T-helper 17 cell (primary cell): Measurements from ENCODE around the gene ATF5. TPM values are rescaled to one million over a fixed set of nuclear protein-coding genes. Genes with fewer than 3 reads are reported as not detected.

Source experiments
- ATAC-seq: fragments of 150-1000 bp; cut with Tn5 transposase; 2 replicates; pipeline ENCODE4 v1.10.0; 2021; ENCODE audit warnings: mild to moderate bottlenecking, moderate library complexity
- DNase-seq, 3 donors: peaks; one replicate each; pipeline versions ENCODE4 v3.0.0 to v3.0.0-alpha.2; 2020 to 2021
- H3K9me3 ChIP-seq: one replicate; pipeline ENCODE4 v1.7.0; 2013; ENCODE audit warnings: low read length, mild to moderate bottlenecking; ENCODE audit not compliant: control insufficient read depth, poor library complexity, severe bottlenecking
- H3K27ac Mint-ChIP-seq: one replicate; pipeline ENCODE4 v1.8.0; 2022; ENCODE audit warnings: mild to moderate bottlenecking, moderate library complexity, mixed read lengths
- H3K27me3 Mint-ChIP-seq: one replicate; pipeline ENCODE4 v1.8.0; 2022; ENCODE audit warnings: mixed read lengths
- H3K36me3 Mint-ChIP-seq: one replicate; pipeline ENCODE4 v1.8.0; 2022; ENCODE audit warnings: low read depth, mixed read lengths
- H3K4me1 Mint-ChIP-seq: one replicate; pipeline ENCODE4 v1.8.0; 2022; ENCODE audit warnings: mild to moderate bottlenecking, mixed read lengths
- H3K4me3 Mint-ChIP-seq: one replicate; pipeline ENCODE4 v1.8.0; 2022; ENCODE audit warnings: mild to moderate bottlenecking, moderate library complexity, mixed read lengths
- total RNA-seq, 4 donors: library from RNA in 2 of 4; stranded (reverse) in 2 of 4; gene quantifications; one replicate each; pipeline ENCODE4 v1.2.3 and lab custom pipeline; 2022 to 2026

Gene ATF5, protein sequence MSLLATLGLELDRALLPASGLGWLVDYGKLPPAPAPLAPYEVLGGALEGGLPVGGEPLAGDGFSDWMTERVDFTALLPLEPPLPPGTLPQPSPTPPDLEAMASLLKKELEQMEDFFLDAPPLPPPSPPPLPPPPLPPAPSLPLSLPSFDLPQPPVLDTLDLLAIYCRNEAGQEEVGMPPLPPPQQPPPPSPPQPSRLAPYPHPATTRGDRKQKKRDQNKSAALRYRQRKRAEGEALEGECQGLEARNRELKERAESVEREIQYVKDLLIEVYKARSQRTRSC
- total RNA-seq (10 to 100 TPM; 31.8 to 36.0 TPM), total RNA-seq (lab: John Stamatoyannopoulos, UW) (7.0 to 43.4 reads per million in 2 donors)

DNA sequence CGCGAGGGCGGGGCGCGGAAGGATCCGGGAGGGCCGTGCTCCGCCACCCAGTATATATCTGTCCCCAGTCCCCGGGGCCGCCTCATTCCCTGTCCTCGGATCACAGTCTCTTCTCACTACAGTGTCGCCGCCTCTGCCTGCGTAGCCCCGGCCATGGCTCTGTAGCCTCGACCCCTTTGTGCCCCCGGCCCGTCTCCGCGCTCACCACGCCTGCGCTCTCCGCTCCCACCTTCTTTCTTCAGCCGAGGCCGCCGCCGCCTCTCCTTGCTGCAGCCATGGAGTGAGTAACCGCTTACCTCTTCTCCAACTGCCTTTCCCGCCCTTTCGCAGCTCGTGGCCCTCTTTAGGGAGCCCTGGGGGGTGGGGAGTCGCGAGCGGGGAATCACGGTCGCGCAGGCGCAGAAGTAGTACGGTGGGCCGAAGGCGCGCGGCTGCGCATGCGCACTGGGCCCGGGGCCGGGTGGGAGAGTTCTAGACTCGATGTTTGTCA lies at the start of gene ATF5, which contains the start of gene NUP62:
ATF5 (plus strand) TSS at position 85 of the 490 bp plus-strand sequence. CDS start 1,646 bp downstream, outside the sequence.
NUP62 (minus strand) TSS at position 384 of the 490 bp plus-strand sequence. CDS start 19,697 bp downstream, outside the sequence.
- DNase-seq (peak; percentile 89 to 96 (median 93)), ATAC-seq (peak; percentile 59)
- no peaks in the 10 kb centered on the region for H3K9me3 ChIP-seq
- Mint-ChIP-seq H3K4me3 (peak within 1 kb of the TSS; percentile 100), H3K36me3 (peaks cover 7% of the 10 kb centered on the region), H3K4me1 (peaks cover 64% of the 10 kb centered on the region), H3K27me3 (no peaks in the 10 kb centered on the region), H3K27ac (peak within 1 kb of the TSS; percentile 99)

DNA sequence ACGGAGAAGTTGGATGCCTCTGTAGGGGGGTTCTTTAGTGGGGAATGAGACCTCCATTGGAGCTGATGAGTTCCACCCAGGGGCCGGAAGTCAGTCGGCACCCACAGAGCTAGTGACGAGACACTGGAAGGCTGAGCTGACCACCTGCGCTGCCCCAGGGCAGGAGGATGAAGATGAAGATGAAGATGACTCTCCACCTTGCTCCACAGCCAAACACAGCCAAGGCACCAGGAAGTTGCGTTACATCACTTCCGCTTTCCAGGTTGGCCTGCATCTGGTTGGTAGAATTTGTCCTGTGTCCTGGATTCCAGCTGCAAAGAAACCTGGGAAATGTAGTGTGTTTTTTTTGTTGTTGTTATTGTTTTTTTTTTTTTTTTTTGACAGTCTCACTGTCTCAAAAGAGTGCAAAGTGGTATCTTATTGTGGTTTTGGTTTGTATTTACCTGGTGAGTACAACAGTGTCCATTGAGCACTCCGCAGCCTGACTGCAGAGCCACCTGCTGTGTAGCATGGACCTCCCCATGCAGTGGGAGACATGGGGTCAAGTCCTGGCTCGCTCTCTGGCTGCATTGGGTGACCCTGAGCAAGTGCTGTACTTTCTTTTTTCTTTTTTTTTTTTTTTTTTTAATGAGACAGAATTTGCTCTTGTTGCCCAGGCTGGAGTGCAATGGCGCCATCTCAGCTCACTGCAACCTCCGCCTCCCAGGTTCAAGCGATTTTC lies 49.6 kb upstream of the ATF5 start:
- Mint-ChIP-seq H3K4me3 (peak overlapping the region; percentile 47), H3K36me3 (peaks cover 3% of the 10 kb centered on the region), H3K4me1 (peaks cover 22% of the 10 kb centered on the region), H3K27ac (no peak overlapping the region), H3K27me3 (no peaks in the 10 kb centered on the region)
- no peak for DNase-seq
- ATAC-seq, result no peak
- H3K9me3 ChIP-seq, result no peaks in the 10 kb centered on the region

DNA sequence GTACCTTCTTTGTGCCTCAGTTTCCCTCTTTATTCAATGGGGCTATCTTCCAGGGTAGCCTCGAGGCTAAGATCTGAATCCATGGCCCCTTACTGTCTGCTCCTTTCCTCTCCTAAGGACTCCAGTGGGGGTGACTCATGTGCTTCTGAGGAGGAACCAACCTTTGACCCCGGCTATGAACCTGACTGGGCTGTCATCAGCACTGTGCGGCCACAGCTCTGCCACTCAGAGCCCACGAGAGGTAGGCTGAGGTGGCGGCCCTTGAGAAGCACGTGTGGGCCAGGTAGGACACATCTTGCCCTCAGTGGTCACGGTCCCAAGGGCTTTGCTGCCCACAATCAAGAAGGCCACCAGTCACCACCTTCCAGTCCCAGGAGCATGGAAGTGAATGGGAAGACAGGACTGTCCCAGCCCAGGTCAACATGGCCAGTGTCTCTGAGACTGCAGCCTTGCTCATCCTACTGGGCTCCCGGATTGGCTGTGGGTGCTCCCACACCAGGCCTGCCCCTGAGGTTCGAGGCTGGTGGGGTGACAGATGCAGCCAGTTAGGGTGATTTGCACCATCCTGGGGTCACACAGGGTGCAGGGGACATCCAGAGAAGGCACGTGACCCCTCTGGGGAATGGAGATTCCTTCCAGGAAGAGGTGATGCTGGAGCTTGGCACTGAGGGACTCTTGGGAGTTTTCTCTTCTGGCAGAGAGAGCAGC lies 48.7 kb upstream of the ATF5 start:
- H3K9me3 ChIP-seq, result no peaks in the 10 kb centered on the region
- no peaks in the 10 kb centered on the region for H3K27me3 Mint-ChIP-seq
- peaks cover 18% of the 10 kb centered on the region for H3K4me1 Mint-ChIP-seq
- ATAC-seq (no peak), DNase-seq (no peak)
- H3K4me3 Mint-ChIP-seq, result peak overlapping the region; percentile 25
- H3K36me3 Mint-ChIP-seq, result peaks cover 3% of the 10 kb centered on the region
- no peak overlapping the region for H3K27ac Mint-ChIP-seq

DNA sequence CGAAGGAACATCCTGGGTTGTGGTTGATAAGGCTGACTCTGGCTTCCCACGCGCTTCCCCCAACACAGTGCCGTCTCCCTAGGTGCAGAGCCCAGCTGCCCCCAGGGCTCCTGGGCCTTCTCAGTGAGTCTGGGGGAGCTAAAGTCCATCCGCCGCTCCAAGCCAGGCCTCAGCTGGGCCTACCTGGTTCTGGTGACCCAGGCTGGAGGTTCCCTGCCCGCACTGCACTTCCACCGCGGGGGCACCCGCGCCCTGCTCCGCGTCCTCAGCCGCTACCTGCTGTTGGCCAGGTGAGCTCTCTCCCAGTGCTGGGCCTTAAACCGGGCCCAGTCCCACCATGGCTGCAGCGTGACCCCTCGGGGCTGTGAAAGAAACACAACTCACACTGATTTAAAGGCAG lies 47.8 kb upstream of the ATF5 start:
- no peak for DNase-seq
- Mint-ChIP-seq H3K4me3 (peak overlapping the region; percentile 16), H3K27ac (peak overlapping the region; percentile 88), H3K4me1 (peaks cover 11% of the 10 kb centered on the region), H3K36me3 (peaks cover 5% of the 10 kb centered on the region), H3K27me3 (no peaks in the 10 kb centered on the region)
- no peak for ATAC-seq
- no peaks in the 10 kb centered on the region for H3K9me3 ChIP-seq

DNA sequence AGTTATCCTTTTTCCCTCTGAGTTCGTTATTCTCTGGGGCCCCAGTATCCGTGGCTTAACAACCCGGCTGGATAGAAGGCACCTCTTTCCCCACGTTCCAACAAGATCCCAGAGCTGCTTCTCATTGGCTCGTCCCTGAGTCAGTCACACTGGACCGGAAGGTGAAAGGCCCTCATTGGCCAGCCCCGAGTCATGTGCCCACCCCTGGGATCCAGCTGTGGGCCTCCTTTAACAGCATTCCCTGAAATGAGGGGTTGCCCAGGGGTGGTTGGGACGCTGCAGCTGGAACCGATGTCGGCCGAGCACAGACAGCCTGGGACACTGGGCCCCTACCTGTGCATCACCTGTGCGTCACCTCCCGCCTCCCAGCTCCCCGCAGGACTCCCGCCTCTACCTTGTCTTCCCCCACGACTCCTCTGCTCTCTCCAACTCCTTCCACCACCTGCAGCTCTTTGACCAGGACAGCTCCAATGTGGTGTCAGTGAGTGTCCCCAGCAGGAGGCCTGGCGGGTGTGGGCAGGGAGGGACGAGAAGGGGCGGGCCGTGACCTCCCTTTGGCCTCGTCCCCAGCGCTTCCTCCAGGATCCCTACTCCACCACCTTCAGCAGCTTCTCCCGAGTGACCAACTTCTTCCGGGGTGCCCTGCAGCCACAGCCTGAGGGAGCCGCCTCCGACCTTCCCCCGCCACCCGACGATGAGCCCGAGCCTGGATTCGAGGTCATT lies 47.2 kb upstream of the ATF5 start:
- peaks cover 5% of the 10 kb centered on the region for H3K36me3 Mint-ChIP-seq
- DNase-seq (no peak), ATAC-seq (no peak)
- H3K4me3 Mint-ChIP-seq, result peak overlapping the region; percentile 58
- H3K9me3 ChIP-seq, result no peaks in the 10 kb centered on the region
- peak overlapping the region; percentile 88 for H3K27ac Mint-ChIP-seq
- no peaks in the 10 kb centered on the region for H3K27me3 Mint-ChIP-seq
- peaks cover 11% of the 10 kb centered on the region for H3K4me1 Mint-ChIP-seq

DNA sequence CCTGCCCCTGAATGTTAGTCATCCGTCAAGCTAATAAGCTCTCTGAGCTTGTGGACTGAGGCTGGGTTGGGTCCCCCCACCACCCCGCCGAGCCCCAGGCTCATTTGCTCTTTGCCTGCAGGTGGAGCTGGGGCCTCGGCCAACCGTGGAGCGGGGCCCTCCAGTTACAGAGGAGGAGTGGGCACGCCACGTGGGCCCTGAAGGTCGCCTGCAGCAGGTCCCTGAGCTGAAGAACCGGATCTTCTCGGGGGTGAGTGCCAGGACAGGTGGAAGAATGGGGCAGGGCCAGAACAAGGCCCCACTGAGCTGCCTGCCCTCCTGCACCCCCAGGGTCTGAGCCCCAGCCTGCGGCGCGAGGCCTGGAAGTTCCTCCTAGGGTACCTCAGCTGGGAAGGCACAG lies 46.4 kb upstream of the ATF5 start:
- no peak overlapping the region for H3K4me3 Mint-ChIP-seq
- no peaks in the 10 kb centered on the region for H3K9me3 ChIP-seq
- ATAC-seq (no peak), DNase-seq (no peak)
- peak overlapping the region; percentile 88 for H3K27ac Mint-ChIP-seq
- H3K27me3 Mint-ChIP-seq, result no peaks in the 10 kb centered on the region
- peaks cover 11% of the 10 kb centered on the region for H3K4me1 Mint-ChIP-seq
- peaks cover 5% of the 10 kb centered on the region for H3K36me3 Mint-ChIP-seq

DNA sequence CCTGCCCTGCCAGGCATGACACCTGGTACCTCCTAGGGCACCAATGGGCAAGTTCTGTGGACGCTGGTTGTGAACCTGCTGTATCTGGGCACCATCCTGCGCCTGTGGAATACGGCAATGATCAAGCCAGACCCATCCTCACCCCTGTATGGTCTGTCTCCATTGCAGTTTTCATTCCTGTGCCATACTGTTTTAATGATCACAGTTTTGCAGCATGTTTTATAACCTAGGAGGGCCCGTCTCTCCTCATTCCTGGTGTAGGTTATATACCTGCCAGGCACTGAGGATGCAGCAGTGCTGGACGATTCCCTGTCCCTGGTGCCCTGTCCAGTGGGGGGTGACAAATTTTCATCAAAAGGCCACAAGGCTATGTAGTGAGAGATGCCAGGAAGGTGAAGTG lies 45.9 kb upstream of the ATF5 start:
- no peaks in the 10 kb centered on the region for H3K27me3 Mint-ChIP-seq
- H3K4me3 Mint-ChIP-seq, result peak overlapping the region; percentile 65
- H3K36me3 Mint-ChIP-seq, result peaks cover 2% of the 10 kb centered on the region

DNA sequence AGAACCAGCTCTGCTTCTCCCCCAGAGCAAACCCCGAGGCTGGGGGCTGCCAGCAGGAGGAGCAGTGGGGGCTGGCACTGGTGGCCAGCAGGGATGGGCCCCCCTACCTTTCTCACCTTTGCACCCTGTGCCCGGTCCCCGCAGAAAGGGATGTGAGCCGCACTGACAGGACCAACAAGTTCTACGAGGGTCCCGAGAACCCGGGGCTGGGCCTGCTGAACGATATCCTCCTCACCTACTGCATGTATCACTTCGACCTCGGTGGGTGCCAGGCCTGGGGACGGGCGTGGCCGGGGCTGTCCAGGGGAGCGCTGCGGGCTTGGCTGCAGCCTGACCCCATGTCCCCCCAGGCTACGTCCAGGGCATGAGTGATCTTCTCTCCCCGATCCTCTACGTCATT lies 44.9 kb upstream of the ATF5 start:
- Mint-ChIP-seq H3K27me3 (no peaks in the 10 kb centered on the region), H3K36me3 (peaks cover 2% of the 10 kb centered on the region), H3K27ac (peak overlapping the region; percentile 49), H3K4me3 (no peak overlapping the region), H3K4me1 (peaks cover 7% of the 10 kb centered on the region)
- ATAC-seq (no peak), DNase-seq (no peak)
- H3K9me3 ChIP-seq, result no peaks in the 10 kb centered on the region

More for the DNA sequence above, 45.9 kb upstream of the ATF5 start:
- H3K27ac Mint-ChIP-seq, result peak overlapping the region; percentile 88
- ATAC-seq, result no peak
- H3K9me3 ChIP-seq, result no peaks in the 10 kb centered on the region
- no peak for DNase-seq
- peaks cover 8% of the 10 kb centered on the region for H3K4me1 Mint-ChIP-seq

DNA sequence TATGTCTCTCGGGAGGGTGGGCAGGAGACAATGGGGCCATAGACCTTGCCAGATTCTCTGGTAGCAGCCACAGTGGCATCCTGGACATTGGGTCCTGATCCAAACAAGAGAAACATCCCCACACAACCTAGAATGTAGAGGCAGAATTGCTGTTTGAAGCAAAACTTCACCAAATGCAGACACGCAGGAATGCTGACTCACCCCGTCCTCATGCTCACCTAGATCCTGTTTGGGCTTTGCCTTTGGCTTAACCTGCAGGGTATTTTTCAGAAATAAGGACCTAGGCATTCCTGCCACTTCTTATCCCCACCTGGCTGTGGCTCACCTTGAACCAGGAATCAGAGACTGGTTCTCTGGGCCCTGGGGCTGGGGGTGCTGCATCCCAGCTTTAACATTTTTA lies 44.2 kb upstream of the ATF5 start:
- H3K9me3 ChIP-seq, result no peaks in the 10 kb centered on the region
- peaks cover 7% of the 10 kb centered on the region for H3K4me1 Mint-ChIP-seq
- H3K36me3 Mint-ChIP-seq, result peaks cover 2% of the 10 kb centered on the region
- no peak for ATAC-seq
- no peaks in the 10 kb centered on the region for H3K27me3 Mint-ChIP-seq
- H3K27ac Mint-ChIP-seq, result peak overlapping the region; percentile 49
- H3K4me3 Mint-ChIP-seq, result peak overlapping the region; percentile 12
- no peak for DNase-seq

DNA sequence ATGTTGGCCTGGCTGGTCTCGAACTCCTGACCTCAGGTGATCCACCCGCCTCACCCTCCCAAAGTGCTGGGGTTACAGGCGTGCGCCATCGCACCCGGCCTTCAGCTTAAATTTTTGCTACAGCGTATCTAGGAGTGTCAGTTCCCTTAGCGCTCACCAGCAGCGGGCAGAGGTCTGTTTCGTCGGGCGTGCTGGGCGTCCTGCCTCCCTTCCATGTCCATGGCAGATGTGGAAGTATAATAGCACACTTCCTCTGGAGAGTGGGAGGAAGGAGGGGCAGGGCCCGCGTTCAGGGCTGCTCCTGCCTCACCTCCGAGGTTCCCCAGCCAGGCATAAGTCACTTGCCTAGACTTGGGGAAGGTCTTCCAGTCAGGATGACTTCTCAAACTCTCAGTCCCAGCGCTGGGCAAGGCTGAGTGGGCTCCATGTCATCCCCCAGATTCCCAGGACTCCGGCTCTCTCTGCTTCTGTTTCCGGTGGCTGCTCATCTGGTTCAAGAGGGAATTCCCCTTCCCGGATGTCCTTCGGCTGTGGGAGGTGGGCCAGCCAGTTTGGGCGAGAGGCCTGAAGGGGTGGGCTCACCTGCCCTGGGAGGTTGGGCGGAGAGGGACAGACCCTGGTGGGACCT lies 41.9 kb upstream of the ATF5 start:
- no peak for ATAC-seq
- Mint-ChIP-seq H3K4me3 (peak overlapping the region; percentile 25), H3K27me3 (no peaks in the 10 kb centered on the region), H3K27ac (peak overlapping the region; percentile 100), H3K36me3 (peaks cover 2% of the 10 kb centered on the region), H3K4me1 (peaks cover 13% of the 10 kb centered on the region)
- no peak for DNase-seq
- H3K9me3 ChIP-seq, result no peaks in the 10 kb centered on the region

DNA sequence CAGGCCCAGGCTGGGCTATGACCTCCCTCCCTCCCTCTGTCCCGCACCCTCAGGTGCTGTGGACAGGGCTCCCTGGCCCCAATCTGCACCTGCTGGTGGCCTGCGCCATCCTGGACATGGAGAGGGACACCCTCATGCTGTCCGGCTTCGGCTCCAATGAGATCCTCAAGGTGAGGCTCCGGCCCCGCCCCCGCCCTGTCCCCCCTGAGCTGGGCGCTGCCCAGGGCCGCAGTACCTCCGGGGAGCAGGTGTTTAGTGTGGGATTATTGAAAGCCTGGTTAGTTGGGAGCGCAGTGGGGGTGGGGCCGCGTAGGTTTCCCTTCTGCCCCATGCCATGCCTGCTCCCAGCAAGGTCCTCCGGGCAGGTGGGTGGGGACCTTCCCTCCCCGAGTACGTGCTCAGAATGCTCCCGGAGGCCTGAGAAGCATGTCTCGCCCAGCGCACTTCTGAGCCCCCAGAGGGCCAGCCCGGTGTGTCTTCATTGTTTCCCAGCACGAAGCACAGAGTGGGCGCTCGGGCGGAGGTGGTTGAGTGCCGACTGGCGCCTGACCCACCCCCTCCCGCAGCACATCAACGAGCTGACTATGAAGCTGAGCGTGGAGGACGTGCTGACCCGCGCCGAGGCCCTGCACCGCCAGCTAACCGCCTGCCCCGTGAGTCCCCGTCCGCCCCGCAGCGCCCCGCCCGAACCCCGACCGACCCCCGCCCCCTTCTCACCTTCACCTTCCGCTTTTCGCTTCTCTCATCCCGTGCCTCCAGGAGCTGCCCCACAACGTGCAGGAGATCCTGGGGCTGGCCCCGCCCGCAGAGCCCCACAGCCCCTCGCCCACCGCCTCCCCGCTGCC lies 41.1 kb upstream of the ATF5 start:
- no peak for ATAC-seq
- Mint-ChIP-seq H3K27me3 (no peaks in the 10 kb centered on the region), H3K4me1 (peaks cover 18% of the 10 kb centered on the region), H3K27ac (peak overlapping the region; percentile 100), H3K36me3 (peaks cover 5% of the 10 kb centered on the region), H3K4me3 (peak overlapping the region; percentile 49)
- H3K9me3 ChIP-seq, result no peaks in the 10 kb centered on the region
- DNase-seq, result no peak

DNA sequence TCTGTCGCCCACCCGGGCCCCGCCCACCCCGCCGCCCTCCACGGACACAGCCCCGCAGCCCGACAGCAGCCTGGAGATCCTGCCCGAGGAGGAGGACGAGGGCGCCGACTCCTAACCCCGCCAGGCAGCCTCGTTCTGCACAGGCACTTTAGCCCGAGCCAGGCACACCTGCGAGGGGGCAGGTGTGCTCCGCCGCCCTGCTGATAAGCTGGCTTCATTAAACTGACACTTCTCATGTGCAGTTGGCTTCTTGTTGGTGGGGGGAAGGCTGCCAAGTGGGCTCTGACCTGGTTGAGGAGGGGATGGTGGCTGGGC lies 40.5 kb upstream of the ATF5 start:
- DNase-seq, result no peak
- H3K27me3 Mint-ChIP-seq, result no peaks in the 10 kb centered on the region
- no peak for ATAC-seq
- peaks cover 5% of the 10 kb centered on the region for H3K36me3 Mint-ChIP-seq
- peak overlapping the region; percentile 100 for H3K27ac Mint-ChIP-seq
- peak overlapping the region; percentile 83 for H3K4me3 Mint-ChIP-seq
- H3K9me3 ChIP-seq, result no peaks in the 10 kb centered on the region
- H3K4me1 Mint-ChIP-seq, result peaks cover 24% of the 10 kb centered on the region
